NCI-H1436 treated with DMSO at 0.1 percent for 48 hours (cell line): ENCODE measurements around the gene ADGRL1.

ENCODE experiments used
- DNase-seq: peaks from one replicate; lab custom pipeline; 2025; lab: John Stamatoyannopoulos, UW

ADGRL1 gene

GRCh38 chr19:14112809-14113385, 93.1 kb downstream of the ADGRL1 start:
- DNase-seq: no peak

- DNase-seq: no peak
These were observed 93.7 kb downstream of the ADGRL1 start for GRCh38 chr19:14112051-14112808.

DNA sequence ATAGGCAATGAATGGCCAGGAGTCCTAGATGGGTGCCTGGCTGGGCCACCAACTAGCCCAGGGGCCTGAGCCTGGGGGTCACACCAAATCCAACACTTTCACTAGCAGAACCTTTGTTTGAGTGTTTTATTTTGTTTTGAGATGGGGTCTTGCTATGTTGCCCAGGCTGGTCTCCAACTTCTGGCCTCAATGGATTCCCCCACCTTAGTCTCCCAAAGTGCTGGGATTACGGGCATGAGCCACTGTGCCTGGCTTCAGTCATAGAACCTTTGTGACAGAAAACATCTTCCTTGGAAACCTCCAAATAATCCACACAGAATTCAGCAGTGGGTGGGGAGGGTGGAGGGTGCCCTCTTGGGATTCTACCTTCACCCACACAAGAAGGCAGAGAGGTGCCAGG, 94.5 kb downstream of the ADGRL1 start:
- no peak for DNase-seq

- DNase-seq: no peak
These were observed 95.3 kb downstream of the ADGRL1 start for GRCh38 chr19:14110650-14111049.

DNA sequence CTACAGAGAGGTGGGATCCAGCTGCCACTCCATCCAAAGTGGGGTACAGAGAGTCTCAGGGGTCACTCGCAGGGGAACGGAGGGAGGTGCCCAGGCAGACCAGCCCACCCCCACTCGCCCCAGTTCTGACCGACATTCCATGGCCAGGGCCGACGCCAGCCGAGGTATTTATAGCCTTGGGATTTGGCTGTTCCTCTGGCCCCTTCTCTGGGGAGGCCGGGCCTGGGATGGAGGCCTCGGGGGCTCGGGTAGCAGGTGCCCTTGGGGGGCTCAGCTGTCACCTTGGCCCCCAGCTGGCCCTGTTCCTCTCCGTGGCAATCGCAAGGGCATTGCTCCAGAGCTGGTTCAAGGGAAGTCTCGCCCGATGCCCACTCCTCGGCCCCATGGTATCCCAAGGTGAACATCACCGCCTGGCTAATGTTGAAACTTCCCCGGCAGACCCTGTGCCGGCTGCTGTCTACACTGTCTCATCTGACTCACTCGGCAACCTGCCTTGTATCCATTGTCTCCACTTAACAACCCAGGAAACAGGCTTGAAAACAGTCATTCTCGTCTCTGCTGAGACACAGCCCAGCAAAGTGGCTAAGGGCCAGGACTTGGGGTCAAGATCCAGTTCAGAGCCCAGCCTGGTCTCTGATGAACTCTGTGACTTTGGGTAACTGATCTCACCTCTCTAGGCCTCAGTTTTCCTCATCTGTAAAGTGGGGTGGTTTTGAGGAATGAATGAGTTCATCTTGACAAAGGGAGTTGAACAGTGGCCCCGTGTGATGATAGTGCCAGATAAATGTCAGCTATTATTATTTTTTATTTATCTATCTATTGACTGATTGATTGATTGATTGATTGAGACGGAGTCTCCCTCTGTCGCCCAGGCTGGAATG, 98.1 kb downstream of the ADGRL1 start:
- DNase-seq: no peak

- DNase-seq: no peak
These were observed 99.1 kb downstream of the ADGRL1 start for GRCh38 chr19:14106840-14107239.

- no peak for DNase-seq
These were observed 100.3 kb downstream of the ADGRL1 start for GRCh38 chr19:14105680-14106079.

DNA sequence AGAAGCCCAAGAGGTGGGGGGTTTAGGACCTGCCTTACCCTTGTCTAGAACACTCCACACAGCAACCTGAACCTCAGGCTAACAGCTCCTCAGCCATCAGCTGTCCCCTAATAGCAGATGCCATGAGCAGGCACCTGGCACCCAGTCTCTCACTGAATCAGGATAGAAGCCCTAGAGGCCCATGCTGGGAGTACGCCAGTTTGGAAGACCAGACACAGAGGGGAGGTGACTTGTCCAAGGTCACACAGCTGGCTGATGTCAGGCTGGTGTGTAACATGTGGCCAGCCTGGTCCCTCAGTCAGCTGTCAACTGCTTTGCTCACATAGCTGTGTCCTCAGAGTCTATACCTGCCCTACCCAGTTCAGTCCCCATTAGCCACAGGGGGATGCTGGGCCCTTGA, 102.7 kb downstream of the ADGRL1 start:
- no peak for DNase-seq

DNA sequence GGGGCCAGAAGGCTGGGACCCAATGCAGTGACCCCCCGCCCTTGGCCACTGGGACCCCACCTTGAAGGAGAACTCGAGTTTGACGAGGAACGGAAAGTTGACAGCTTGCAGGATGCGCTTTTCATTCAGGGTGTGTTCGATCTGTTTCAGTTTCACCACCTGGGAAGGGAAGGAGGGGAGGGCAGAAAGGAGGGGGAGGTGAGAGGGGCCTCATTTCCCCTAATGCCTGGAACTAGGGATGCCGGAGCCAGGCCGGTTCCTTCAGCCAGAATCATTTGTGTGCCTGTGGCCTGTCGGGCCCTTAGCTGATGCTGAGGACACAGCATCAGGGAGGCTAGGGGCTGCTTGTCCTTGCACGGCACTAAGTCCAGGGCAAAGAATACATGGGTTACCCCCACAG, 103.2 kb downstream of the ADGRL1 start:
- DNase-seq: no peak

GRCh38 chr19:14102102-14102696, 103.8 kb downstream of the ADGRL1 start:
- DNase-seq: no peak

GRCh38 chr19:14101003-14101545, 104.9 kb downstream of the ADGRL1 start:
- DNase-seq: no peak
